HEK293 (cell line): ENCODE results near the gene PARP6.

Source experiments
- CTCF ChIA-PET: fragments of 350-600 bp; formaldehyde crosslinking; extraction: SDS; loops from one replicate; lab custom pipeline; 2021; ENCODE audit warnings: antibody characterized with exemption; lab: Yijun Ruan, JAX
- POLR2A ChIA-PET: fragments of 300-600 bp; formaldehyde crosslinking; extraction: SDS; loops from one replicate; lab custom pipeline; 2020; ENCODE audit warnings: antibody characterized with exemption, inconsistent platforms; lab: Yijun Ruan, JAX
- H3K27ac ChIP-seq: fragments of 200-500 bp; sonication (Bioruptor generic); 2 replicates; pipeline ENCODE4 v1.5.1; 2014; ENCODE audit warnings: low read depth, low read length, control low read depth, inconsistent platforms; ENCODE audit errors: extremely low read depth
- H3K36me3 ChIP-seq, 2 experiments: fragments of 200-500 bp in 1 of 2; sonication (Bioruptor generic) in 1 of 2; 1 replicate in 1 of 2; 2 replicates in 1 of 2; pipeline ENCODE4 v1.5.1; 2014 to 2017; ENCODE audit warnings: inconsistent platforms in 2 of 2, low read length in 2 of 2; ENCODE audit not compliant: control insufficient read depth in 2 of 2, insufficient read depth in 1 of 2
- H3K4me1 ChIP-seq: fragments of 200-500 bp; sonication (Bioruptor generic); 2 replicates; pipeline ENCODE4 v1.5.1; 2014; ENCODE audit warnings: mild to moderate bottlenecking, low read length, inconsistent platforms; ENCODE audit not compliant: control insufficient read depth, insufficient read depth
- H3K4me3 ChIP-seq: 2 replicates; pipeline ENCODE4 v1.5.1; 2011; ENCODE audit warnings: low read depth, mild to moderate bottlenecking, control low read depth, low read length, moderate library complexity
- H3K9me3 ChIP-seq: fragments of 200-500 bp; sonication (Bioruptor generic); 2 replicates; pipeline ENCODE4 v1.5.1; 2014; ENCODE audit warnings: low read depth, low read length, inconsistent platforms; ENCODE audit not compliant: control insufficient read depth, insufficient read depth
- BCL11B ChIP-seq: fragments of 450-650 bp; formaldehyde crosslinking; IDR thresholded peaks from 2 replicates; pipeline ENCODE4 v1.5.1; 2016; ENCODE audit warnings: low read depth, missing biosample characterization, missing genetic modification characterization
- PRDM4 ChIP-seq: fragments of 450-650 bp; formaldehyde crosslinking; IDR thresholded peaks from 2 replicates; pipeline ENCODE4 v1.5.1; 2017; ENCODE audit warnings: missing biosample characterization, missing genetic modification characterization
- SCRT1 ChIP-seq: fragments of 450-650 bp; formaldehyde crosslinking; IDR thresholded peaks from 2 replicates; pipeline ENCODE4 v1.5.1; 2016; ENCODE audit warnings: missing biosample characterization, missing genetic modification characterization, borderline replicate concordance
- SCRT2 ChIP-seq: fragments of 450-650 bp; formaldehyde crosslinking; IDR thresholded peaks from 2 replicates; pipeline ENCODE4 v1.5.1; 2016; ENCODE audit warnings: missing biosample characterization, missing genetic modification characterization
- ZBTB6 ChIP-seq: fragments of 450-650 bp; formaldehyde crosslinking; IDR thresholded peaks from 2 replicates; pipeline ENCODE4 v1.5.1; 2017; ENCODE audit warnings: missing biosample characterization, missing genetic modification characterization
- ZNF132 ChIP-seq: fragments of 450-650 bp; formaldehyde crosslinking; IDR thresholded peaks from 2 replicates; pipeline ENCODE4 v1.5.1; 2017; ENCODE audit warnings: missing biosample characterization, missing genetic modification characterization, borderline replicate concordance
- ZNF155 ChIP-seq: fragments of 450-650 bp; formaldehyde crosslinking; IDR thresholded peaks from 2 replicates; pipeline ENCODE4 v1.5.1; 2016; ENCODE audit warnings: missing biosample characterization, missing genetic modification characterization
- ZNF324 ChIP-seq: fragments of 450-650 bp; formaldehyde crosslinking; IDR thresholded peaks from 2 replicates; pipeline ENCODE4 v1.5.1; 2016; ENCODE audit warnings: missing biosample characterization, missing genetic modification characterization
- ZNF449 ChIP-seq: fragments of 450-650 bp; formaldehyde crosslinking; IDR thresholded peaks from 2 replicates; pipeline ENCODE4 v1.5.1; 2017; ENCODE audit warnings: missing biosample characterization, mild to moderate bottlenecking, missing genetic modification characterization, moderate library complexity
- ZNF623 ChIP-seq: fragments of 450-650 bp; formaldehyde crosslinking; IDR thresholded peaks from 2 replicates; pipeline ENCODE4 v1.5.1; 2016; ENCODE audit warnings: missing biosample characterization, missing genetic modification characterization
- ZNF658 ChIP-seq: fragments of 450-650 bp; formaldehyde crosslinking; IDR thresholded peaks from 2 replicates; pipeline ENCODE4; 2016; ENCODE audit warnings: missing biosample characterization, missing genetic modification characterization
- ZNF792 ChIP-seq: fragments of 450-650 bp; formaldehyde crosslinking; IDR thresholded peaks from 2 replicates; pipeline ENCODE4 v1.5.1; 2016; ENCODE audit warnings: missing biosample characterization, missing genetic modification characterization
- ZNF830 ChIP-seq: fragments of 450-650 bp; IDR thresholded peaks from 2 replicates; pipeline ENCODE4 v1.5.0; 2018; ENCODE audit warnings: missing biosample characterization, missing genetic modification characterization, low read depth, mild to moderate bottlenecking, moderate library complexity
- ZSCAN18 ChIP-seq: fragments of 450-650 bp; formaldehyde crosslinking; IDR thresholded peaks from 2 replicates; pipeline ENCODE4 v1.5.1; 2016; ENCODE audit warnings: missing biosample characterization, missing genetic modification characterization

PARP6 gene

GRCh38 chr15:72199205-72199515 lies 73.2 kb downstream of the PARP6 start:
- H3K4me3 ChIP-seq, result no peak overlapping the region
- H3K36me3 ChIP-seq, result peaks cover 50 to 61% of the 10 kb centered on the region in 2 experiments
- POLR2A ChIA-PET, result interaction anchor here (0.5 to 3.0 kb wide), 3 partner anchors 28 to 141 kb away, joined by 6 to 22 read pairs (median 12); partner anchors contain the start of gene PKM
- no peak overlapping the region for H3K27ac ChIP-seq
- no peak for TF ChIP-seq ZNF792
- no peak for TF ChIP-seq ZNF658 (tag by site-specific recombination)
- TF ChIP-seq ZNF324 (tag by site-specific recombination), result no peak
- TF ChIP-seq ZNF449 (tag by site-specific recombination), result no peak
- TF ChIP-seq ZNF132, result no peak
- TF ChIP-seq PRDM4, result no peak
- no peak for TF ChIP-seq ZNF623 (tag by site-specific recombination)
- TF ChIP-seq ZNF830, result no peak
- TF ChIP-seq ZNF155 (tag by site-specific recombination), result no peak
- TF ChIP-seq ZBTB6, result no peak
- CTCF ChIA-PET, result interaction anchor here (0.7 to 4.3 kb wide), 19 partner anchors 10 to 115 kb away, joined by 3 to 35 read pairs (median 5); no protein-coding TSS in a partner anchor
- no peaks in the 10 kb centered on the region for H3K9me3 ChIP-seq
- H3K4me1 ChIP-seq, result no peaks in the 10 kb centered on the region; the same call in 1 of the 2 replicates

- H3K4me3 ChIP-seq, result no peak overlapping the region
- H3K9me3 ChIP-seq, result no peaks in the 10 kb centered on the region
- peaks cover 44 to 56% of the 10 kb centered on the region in 2 experiments for H3K36me3 ChIP-seq
- H3K27ac ChIP-seq, result no peak overlapping the region; the same call in 1 of the 2 replicates
- ChIA-PET CTCF (interaction anchor here (0.6 to 4.3 kb wide), 24 partner anchors 10 to 837 kb away, joined by 3 to 35 read pairs (median 4); no protein-coding TSS in a partner anchor), POLR2A (interaction anchor here (0.5 to 3.0 kb wide), 6 partner anchors 9 to 142 kb away, joined by 3 to 22 read pairs (median 9); partner anchors contain the start of gene PKM)
- H3K4me1 ChIP-seq, result no peaks in the 10 kb centered on the region; the same call in 1 of the 2 replicates
- TF ChIP-seq ZSCAN18 (no peak), BCL11B (tag by site-specific recombination) (no peak), SCRT1 (tag by site-specific recombination) (peak; percentile 100), SCRT2 (tag by site-specific recombination) (peak; percentile 90)
Measured at GRCh38 chr15:72198356-72199204, 73.8 kb downstream of the PARP6 start.
